Measurements from ENCODE around the gene GPR107. TPM values are rescaled to one million over a fixed set of nuclear protein-coding genes. Genes with fewer than 3 reads are reported as not detected.

GPR107 gene
- total RNA-seq, 6 donors from 2014 or later, result 26.5 to 44.4 (median 35.3) TPM

DNA sequence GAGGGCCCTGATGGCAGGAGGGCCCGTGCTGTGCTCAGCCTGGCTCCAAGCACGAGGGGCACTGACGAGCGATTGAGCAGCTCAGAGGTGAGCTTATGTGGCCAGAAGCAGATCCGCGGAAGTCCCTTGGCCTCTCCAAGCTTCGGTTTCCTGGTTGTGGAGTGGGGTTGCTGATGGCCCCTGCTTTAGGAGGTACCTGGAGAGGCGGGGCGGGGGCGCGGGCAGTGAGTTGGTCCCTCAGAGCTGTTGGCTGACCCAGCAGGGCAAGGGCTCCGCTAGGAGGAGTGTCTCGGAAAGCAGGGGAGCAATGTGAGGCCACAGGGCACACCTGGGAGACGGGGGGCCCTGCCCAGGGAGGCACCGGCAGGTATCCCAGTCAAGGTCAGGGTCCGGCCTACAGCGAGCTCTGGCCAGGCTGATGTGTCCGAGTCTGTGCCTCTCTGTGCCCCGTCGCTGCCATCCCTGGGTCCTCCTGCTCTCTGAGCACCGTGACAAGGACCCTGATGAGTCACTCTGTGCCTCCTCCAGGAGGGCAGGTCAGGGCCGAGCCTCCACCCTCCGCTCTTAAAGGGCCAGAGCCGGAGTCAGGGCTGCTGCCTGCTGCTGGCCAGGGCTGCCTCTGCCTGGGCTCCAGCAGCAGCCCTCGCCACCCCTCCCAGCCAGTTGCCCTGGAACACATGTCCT is 133.3 kb downstream of the GPR107 start:
- TF ChIP-seq EP300 (IDR thresholded peaks at IDR 0.05) (no peak), POLR2AphosphoS5 (IDR thresholded peaks at IDR 0.05) (no peak), POLR2A (IDR thresholded peaks at IDR 0.05) (no peak)
- TF ChIP-seq, protein P1, sequence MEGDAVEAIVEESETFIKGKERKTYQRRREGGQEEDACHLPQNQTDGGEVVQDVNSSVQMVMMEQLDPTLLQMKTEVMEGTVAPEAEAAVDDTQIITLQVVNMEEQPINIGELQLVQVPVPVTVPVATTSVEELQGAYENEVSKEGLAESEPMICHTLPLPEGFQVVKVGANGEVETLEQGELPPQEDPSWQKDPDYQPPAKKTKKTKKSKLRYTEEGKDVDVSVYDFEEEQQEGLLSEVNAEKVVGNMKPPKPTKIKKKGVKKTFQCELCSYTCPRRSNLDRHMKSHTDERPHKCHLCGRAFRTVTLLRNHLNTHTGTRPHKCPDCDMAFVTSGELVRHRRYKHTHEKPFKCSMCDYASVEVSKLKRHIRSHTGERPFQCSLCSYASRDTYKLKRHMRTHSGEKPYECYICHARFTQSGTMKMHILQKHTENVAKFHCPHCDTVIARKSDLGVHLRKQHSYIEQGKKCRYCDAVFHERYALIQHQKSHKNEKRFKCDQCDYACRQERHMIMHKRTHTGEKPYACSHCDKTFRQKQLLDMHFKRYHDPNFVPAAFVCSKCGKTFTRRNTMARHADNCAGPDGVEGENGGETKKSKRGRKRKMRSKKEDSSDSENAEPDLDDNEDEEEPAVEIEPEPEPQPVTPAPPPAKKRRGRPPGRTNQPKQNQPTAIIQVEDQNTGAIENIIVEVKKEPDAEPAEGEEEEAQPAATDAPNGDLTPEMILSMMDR (IDR thresholded peaks at IDR 0.05), result no peak
- 93 to 100% methylated on average over 5 to 20 of the region's 25 CpGs for WGBS, 2 donors
- no peaks in the 10 kb centered on the region for H3K27me3 ChIP-seq
- peak; percentile 57 to 77 for DNase-seq
- peak overlapping the region in 2 of 4 donors; percentile 1 to 25 for H3K27ac ChIP-seq
- H3K9me3 ChIP-seq, result no peaks in the 10 kb centered on the region
- H3K36me3 ChIP-seq, result no peaks in the 10 kb centered on the region
- no peak overlapping the region for H3K4me3 ChIP-seq
- peaks cover 4 to 11% (median 6%) of the 10 kb centered on the region in 4 donors for H3K4me1 ChIP-seq
- ATAC-seq (ENCODE audit: low FRiP score in 2 of 2), result peak in 1 of 2 donors; percentile 74

DNA sequence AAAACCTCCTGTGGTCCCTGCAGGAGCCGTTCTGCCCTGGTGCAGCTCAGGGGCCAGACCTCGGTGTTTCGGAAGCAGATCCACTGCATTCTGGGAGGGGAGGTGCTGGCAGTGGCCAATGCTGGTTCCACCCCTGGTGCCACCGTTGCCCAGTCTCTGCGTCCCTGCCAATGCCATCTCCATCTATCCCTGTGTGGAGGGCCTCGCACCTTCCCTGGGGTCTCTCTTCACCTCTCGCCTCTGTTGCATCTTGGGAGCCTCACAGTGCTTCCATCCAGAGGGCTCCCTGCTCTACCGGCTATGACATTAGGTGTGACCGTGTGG is 133.8 kb downstream of the GPR107 start:
- Histone ChIP-seq H3K27ac (no peak overlapping the region), H3K27me3 (no peaks in the 10 kb centered on the region), H3K9me3 (no peaks in the 10 kb centered on the region), H3K36me3 (no peaks in the 10 kb centered on the region), H3K4me3 (no peak overlapping the region), H3K4me1 (peaks cover 4 to 11% (median 6%) of the 10 kb centered on the region in 4 donors)
- 99% methylated on average over 7 of the region's 9 CpGs; no CpG with 5 or more reads in 1 of the 2 donors for WGBS, 2 donors
- ATAC-seq (ENCODE audit: low FRiP score in 2 of 2) (no peak), DNase-seq (no peak)
- TF ChIP-seq EP300 (IDR thresholded peaks at IDR 0.05) (no peak), POLR2AphosphoS5 (IDR thresholded peaks at IDR 0.05) (no peak), POLR2A (IDR thresholded peaks at IDR 0.05) (no peak)
- TF ChIP-seq, protein P1 (IDR thresholded peaks at IDR 0.05), result no peak

DNA sequence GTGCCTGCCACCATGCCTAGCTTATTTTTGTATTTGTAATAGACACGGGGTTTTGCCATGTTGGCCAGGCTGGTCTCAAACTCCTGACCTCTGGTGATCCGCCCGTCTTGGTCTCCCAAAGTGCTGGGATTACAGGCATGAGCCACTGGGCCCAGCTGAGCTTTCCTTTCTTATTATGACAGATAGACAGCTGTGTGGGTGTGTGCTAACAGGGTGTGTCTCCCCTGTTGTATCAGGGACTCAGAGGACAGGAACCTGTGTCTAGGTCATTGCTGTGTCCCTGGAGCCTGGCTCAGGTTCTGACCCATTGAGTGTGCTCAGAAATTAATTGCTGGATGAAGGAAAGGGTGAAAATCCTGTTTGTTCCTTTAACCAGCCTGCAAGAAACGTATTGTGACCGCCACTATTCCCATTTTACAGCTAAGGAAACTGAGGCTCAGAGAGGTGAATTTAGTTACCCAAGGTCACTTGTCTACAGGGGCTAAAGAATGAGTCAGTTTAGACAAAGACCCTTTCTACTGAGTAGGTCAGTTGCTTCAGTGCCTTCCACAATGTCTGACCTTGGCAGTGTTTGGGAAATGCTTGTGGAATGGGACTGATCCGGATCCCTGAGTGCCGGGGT is 135.3 kb downstream of the GPR107 start:
- Histone ChIP-seq H3K36me3 (no peaks in the 10 kb centered on the region), H3K27me3 (no peaks in the 10 kb centered on the region), H3K4me1 (peaks cover 4 to 11% (median 6%) of the 10 kb centered on the region in 4 donors), H3K27ac (no peak overlapping the region), H3K4me3 (no peak overlapping the region), H3K9me3 (no peaks in the 10 kb centered on the region)
- TF ChIP-seq POLR2AphosphoS5 (IDR thresholded peaks at IDR 0.05) (no peak), POLR2A (IDR thresholded peaks at IDR 0.05) (no peak), EP300 (IDR thresholded peaks at IDR 0.05) (no peak)
- TF ChIP-seq, protein P1 (IDR thresholded peaks at IDR 0.05), result no peak
- ATAC-seq (ENCODE audit: low FRiP score in 2 of 2), result no peak
- 92 to 94% methylated on average over 7 of the region's 7 CpGs for WGBS, 2 donors
- DNase-seq, result no peak

Small RNA genes lying within 50 kb of the gene (small RNA-seq; reads per million reads assigned to genes)
- gene RF00019, result 0 reads per million in 4 donors

Other genes starting within 250 kb of the GPR107 start
- gene TOR1A, start 229.8 kb upstream of the GPR107 start, total RNA-seq, result 10 to 100 TPM; 15.6 to 56.5 (median 34.7) TPM
- gene C9orf78, start 218.6 kb upstream of the GPR107 start, total RNA-seq, result 10 to 100 TPM; 17.8 to 66.6 (median 36.5) TPM
- gene USP20, start 218.4 kb upstream of the GPR107 start, total RNA-seq, result 10 to 100 TPM; 17.3 to 75.4 (median 26.2) TPM
- 10 to 100 TPM; 34.8 to 85.4 (median 51.6) TPM for gene FNBP1, start 10.7 kb upstream of the GPR107 start, total RNA-seq
- 1 to 10 TPM; 2.7 to 10.0 (median 3.9) TPM for gene NCS1, start 118.5 kb downstream of the GPR107 start, total RNA-seq
- 1 to 10 TPM in 5 of 6 donors, under 1 TPM in 1; 0.76 to 7.3 (median 1.5) TPM for gene HMCN2, start 211.9 kb downstream of the GPR107 start, total RNA-seq